GM19023 (cell line): ENCODE results near the gene WWOX.
"Not testable (repeated sequence)": the region's sequence is repeated elsewhere in the genome, so short reads cannot be mapped to it uniquely, and the experiment has no call there.

ENCODE experiments used
- ATAC-seq: cut with Tn5 transposase; IDR thresholded peaks from one replicate; pipeline ENCODE4 v1.9.1; 2021; ENCODE audit warnings: mild to moderate bottlenecking, moderate library complexity; ENCODE audit not compliant: unreplicated experiment

WWOX gene

DNA sequence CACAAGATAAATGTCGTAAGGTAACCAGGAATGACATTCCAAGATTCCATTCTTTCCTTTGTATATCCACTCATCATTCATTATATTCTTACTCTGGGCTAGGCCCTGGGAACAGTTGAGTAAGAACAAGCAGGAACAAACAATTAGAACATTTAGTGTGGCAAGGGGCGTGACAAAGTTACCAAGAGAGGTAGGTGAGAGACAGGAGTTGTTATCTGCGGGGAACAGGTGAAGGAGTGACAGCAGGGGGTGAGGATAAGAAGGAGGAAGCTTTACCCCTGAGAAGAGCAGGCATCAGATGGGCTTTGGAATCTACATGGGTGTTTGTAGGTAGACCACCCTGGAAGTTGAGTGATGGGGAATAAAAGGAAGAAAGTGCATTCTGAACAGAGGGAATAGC is 568.9 kb downstream of the WWOX start:
- no peak for ATAC-seq

GRCh38 chr16:78669994-78670393 is 570.5 kb downstream of the WWOX start:
- ATAC-seq: no peak

DNA sequence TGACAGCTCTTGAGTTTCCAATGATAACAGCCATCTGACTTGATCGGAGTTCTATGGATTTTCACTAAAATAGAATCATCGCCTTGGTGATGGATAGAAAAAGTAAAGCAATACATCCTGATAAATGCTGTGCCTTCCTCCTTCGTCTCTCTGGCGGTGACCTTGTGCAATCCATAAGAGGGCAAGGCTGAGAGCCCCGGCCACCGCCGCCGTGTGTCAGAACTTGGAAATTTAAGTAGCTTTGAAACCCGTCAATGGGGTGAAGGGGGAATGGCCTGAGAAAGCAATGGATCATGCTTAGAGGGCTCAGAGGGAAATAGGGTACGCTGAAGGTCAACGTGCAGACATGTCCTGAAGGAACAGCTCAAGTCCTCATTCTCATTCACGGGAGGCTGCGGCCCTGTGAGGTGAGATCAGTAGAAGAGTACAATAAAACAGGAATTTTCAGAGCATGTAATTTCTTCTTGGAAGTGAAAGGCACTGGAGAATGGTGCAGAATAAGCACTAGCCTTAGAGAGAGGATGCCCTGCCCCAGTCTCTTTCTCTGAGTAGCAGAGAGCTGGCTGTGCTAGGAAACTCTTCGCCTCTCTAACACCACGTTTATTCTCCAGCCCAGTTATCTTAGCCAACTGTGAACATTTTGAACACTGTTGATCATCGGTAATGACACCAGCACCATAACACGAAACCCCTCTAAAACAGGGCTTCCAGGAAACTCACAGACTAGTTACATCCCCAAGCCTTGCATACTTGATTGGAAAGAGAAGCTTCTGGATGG is 573.5 kb downstream of the WWOX start:
- ATAC-seq: no peak

DNA sequence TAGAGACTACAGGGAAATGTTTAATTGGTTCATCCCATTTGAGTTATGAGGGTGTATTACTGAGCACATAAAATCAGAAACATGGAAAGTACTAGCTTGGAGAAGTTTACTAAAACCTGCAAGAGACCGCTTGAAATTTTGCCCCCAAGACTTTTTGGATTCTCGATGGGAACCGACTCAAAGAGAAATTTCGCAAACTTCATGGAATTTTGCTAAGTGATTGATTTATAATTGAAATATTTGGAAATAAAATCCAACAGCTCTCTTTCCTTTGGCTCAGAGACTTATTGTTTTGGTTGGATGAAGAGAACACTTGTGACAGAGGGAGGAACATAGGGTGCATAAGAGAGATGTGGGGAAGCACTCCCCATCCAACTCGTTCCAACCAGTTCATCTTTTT is 574.4 kb downstream of the WWOX start:
- ATAC-seq: no peak

DNA sequence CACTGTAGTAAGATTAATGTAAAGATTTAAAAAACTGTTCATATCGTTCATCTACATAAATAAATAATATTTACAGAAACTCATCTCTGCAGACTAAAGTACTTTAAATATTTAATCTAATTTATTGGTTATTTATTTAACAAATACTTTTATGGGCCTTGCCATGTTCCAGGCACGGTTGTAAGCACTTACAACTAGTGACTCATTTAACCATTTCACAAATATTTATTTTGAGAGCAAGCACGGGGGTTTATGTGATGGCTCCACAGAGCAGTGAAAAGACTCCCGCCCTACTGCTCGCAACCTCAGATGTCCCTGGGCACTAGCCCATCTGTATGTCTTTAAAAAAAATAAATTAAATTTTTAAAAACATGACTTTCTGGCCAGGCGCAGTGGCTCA is 575.9 kb downstream of the WWOX start:
- no peak for ATAC-seq

DNA sequence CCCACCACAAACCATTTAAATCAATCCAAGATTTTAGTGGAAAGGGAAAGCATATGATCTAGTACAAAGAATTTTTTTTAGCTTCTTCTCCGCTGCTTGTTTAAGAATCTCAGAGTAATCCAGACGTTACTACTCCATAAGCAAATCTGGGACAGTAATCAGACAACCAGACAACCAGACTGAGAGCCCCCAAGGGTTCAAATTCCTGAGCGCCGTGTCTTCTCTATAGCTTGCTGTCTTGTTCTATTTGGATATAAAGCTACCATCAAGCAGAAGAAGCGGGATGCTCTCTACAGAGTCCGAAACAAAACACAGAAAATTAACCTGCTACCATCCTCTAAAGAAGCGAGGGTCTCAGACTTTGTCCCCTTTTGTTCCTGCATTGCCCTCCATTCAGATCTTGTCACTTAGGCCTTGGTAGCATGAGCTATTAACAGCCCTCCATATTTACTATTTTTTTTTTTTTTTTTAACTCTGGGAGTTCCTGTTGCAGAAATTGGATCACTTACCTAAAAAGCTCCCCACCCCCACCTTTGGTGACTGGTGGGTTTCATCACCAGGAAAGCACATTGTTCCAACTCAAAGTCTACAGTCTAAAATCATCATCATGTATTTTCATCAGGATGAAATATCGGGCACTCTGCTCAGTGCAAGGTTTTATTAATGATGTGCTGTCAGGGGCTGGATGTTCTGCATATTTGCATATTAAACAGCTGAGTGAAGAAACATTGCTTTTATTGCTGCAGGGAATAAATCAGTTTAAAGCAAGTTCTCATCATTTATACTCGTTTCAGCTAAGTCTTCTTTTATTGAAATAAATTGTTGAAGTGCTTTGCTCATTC is 576.7 kb downstream of the WWOX start:
- no peak for ATAC-seq

- no peak for ATAC-seq
Measured at GRCh38 chr16:78677181-78677731, 577.8 kb downstream of the WWOX start.

DNA sequence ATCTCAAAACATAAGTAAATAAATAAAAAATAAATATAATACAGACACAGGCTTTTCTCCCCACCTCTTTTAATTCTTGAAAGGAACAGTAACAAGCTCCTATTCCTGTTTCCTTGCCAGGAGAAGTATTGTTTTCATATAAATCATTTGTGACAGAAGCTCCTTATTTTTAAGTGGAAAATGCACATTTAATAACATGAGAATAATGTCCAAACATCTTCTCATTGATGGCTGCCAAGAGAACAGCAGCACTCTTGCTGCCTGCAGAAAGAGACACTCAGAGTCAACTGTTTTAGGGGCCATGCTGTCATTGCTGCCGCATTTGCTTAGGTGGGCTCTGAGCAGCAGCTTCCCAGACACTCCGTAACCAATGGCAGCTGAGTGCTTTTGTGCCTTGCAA is 580.1 kb downstream of the WWOX start:
- ATAC-seq: no peak

- ATAC-seq: no peak
Measured at GRCh38 chr16:78681743-78682142, 582.3 kb downstream of the WWOX start.

DNA sequence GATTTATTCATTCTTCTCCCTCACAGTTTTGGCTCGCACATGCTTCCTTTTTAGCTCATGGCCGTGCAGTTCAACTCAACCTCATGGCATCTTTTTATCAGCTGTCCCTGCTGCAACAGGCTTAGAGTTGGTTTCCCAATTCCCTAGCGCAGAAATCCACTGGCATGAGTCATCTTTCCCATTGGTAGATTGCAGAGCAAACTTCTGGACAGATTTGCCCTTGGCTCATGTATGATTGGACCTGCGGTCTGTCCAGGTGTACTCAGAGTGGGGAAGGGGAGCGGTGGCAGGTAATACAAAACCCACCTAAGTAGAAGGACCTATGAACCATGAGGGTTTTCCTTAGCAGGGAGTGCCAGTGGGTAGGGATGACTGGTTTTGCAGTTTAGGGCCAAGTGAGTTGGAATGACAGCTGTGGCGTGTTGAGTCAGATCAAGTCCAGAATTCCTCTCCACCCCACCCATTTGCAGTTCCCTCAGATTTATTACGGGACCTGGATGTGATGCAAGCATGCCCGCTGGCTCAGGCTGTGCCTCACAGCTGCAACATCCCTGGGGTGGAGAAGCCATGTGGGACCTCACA is 584.7 kb downstream of the WWOX start:
- no peak for ATAC-seq

- ATAC-seq: no peak
Measured at GRCh38 chr16:78684655-78685375, 585.4 kb downstream of the WWOX start.

DNA sequence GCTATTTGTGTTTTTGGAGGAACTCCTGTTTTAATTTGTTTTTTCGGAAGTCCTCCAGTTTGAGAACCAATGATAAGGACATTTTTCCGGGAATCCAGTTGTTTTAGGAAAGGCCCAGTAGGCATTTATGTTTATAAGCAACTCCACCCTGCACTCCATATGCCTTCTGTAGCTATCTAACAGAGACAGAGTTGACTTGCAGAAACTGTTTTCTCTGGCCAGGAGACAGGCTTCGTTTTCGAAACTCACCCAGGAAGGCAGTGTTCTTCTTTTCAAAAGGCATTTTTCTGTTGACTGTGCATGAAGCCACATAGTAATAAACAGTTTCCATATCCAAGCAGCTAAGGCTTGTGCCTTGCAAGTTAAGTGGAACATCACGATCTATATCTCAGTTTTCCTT is 587.1 kb downstream of the WWOX start:
- no peak for ATAC-seq

GRCh38 chr16:78689028-78689427 is 589.6 kb downstream of the WWOX start:
- ATAC-seq: no peak

DNA sequence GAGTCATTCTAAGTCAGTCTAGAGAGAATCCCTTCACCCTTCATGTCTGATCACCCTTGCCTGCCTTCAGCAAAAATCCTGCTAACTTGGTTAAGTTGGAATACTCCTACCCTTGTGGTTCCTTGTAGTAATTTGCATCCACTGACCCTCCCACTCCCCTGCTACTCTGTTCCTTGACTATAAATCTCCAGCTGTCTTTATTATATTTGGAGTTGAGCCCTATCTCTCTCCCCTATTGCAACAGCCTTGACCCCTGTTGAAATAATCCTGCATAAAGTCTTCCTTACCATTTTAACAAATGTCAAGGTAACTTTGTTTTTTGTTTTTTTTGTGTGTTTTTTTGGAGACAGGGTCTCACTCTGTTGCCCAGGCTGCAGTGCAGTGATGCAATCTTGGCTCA is 590.1 kb downstream of the WWOX start:
- ATAC-seq: no peak

DNA sequence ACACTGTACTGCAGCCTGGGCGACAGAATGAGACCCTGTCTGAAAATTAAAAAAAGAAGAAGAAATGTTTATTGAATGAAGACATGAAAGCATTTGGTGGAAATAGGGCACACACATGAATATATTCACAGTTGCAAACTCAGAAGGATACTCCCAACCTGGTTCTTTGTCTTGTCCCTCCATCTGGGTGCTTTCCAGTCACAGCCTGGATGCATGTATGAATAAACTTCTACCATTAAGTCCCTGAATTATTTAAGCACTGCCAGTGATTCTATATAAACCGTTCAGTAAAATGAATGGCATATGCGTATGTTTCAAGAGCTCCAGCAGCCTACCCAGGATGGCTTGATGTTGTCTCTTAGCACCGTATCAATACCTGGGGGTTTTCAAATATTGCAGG is 591.1 kb downstream of the WWOX start:
- ATAC-seq: no peak

- ATAC-seq: not testable (repeated sequence)
Measured at GRCh38 chr16:78691746-78692145, 592.3 kb downstream of the WWOX start.

DNA sequence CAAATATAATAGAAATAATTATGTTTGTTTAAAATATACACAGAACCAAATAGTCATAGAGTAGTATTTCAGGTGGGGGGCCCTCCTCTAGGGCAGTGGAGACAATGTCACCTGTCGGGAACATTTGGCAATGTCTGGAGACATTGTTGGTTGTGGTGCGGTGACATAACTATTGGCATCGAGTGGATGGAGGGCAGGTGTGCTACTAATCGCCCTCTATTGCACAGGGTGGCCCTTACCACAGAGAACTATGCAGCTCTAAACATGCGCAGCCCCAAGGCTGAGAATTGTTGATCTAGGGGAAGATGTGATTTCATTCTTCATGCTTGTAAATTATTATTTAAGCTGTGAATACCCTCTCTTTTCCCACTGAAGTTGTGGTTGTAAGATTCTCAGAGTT is 594.0 kb downstream of the WWOX start:
- ATAC-seq: no peak

DNA sequence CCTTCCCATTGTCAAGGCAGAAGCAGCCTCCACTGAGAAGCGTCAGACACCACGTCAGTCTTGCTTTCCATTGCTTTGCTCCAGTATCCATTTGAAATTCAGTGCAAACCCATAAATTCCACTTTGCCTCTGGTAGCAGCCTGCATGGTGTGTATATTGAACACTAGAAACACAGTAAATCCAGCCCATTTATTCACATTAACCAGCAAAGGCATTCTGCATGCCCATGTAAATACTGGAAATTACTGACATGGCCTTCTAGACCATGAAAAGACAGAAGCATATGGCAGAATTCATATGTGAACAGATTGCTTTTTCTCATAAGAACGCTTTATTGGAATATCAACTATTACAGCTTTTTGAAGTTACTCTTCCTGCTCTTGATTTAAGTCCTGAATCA is 595.0 kb downstream of the WWOX start:
- ATAC-seq: no peak

- ATAC-seq: no peak
Measured at GRCh38 chr16:78695391-78695790, 595.9 kb downstream of the WWOX start.

DNA sequence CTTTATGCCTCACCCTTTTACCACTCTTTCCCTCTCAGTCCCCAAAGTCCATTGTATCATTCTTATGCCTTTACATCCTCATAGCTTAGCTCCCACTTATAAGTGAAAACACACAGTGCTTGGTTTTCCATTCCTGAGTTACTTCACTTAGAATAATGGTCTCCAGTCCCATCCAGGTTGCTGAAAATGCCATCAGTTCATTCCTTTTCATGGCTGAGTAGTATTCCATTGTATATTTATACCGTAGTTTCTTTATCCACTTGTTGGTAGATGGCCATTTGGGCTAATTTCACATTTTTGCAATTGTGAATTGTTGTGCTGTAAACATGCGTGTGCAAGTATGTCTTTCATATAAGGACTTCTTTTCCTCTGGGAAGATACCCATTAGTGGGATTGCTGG is 597.3 kb downstream of the WWOX start:
- no peak for ATAC-seq

DNA sequence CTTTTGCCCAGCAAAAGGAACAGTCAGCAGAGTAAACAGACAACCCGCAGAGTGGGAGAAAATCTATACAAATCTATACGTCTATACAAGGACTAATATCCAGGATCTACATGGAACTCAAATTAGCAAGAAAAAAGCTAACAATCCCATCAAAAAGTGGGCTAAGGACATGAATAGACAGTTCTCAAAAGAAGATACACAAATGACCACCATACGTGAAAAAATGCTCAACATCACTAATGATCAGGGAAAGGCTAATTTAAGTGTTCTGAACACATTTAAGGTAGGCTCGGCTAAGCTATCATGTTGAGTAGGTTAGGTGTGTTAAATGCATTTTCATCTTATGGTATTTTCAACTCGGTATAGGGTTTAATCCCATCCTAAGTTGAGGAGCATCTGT is 598.0 kb downstream of the WWOX start:
- ATAC-seq: no peak
